SK-N-SH treated with all-trans-retinoic acid at 6 μM for 48 hours (cell line): ENCODE data around the gene ATRNL1.
A peak's percentile ranks its signal among the peaks of the same experiment; 100 is the strongest.

Experiments
- ATAC-seq: fragments of 200-7000 bp; cut with Tn5 transposase; 3 replicates; pipeline ENCODE4 v1.9.1; 2020; ENCODE audit warnings: mild to moderate bottlenecking, moderate library complexity
- ARNTL ChIP-seq: fragments of 450-650 bp; formaldehyde crosslinking; IDR thresholded peaks from 2 replicates; pipeline ENCODE4 v1.5.0; 2020; ENCODE audit warnings: low read depth, mild to moderate bottlenecking, moderate library complexity, borderline replicate concordance
- BACH2 ChIP-seq: fragments of 250-450 bp; sonication (Bioruptor Pico); IDR thresholded peaks from 2 replicates; pipeline ENCODE4 v1.9.0; 2021; ENCODE audit warnings: mild to moderate bottlenecking, borderline replicate concordance
- CREB5 ChIP-seq: fragments of 250-450 bp; sonication (Bioruptor Pico); IDR thresholded peaks from 2 replicates; pipeline ENCODE4 v1.5.1; 2020; ENCODE audit warnings: low read depth, mild to moderate bottlenecking, moderate library complexity
- ESRRG ChIP-seq: fragments of 250-450 bp; sonication (Bioruptor Pico); IDR thresholded peaks from 2 replicates; pipeline ENCODE4 v1.6.1; 2021; ENCODE audit warnings: mild to moderate bottlenecking
- GLIS3 ChIP-seq: fragments of 250-450 bp; sonication (Bioruptor Pico); IDR thresholded peaks from 2 replicates; pipeline ENCODE4 v1.5.0; 2020; ENCODE audit warnings: mild to moderate bottlenecking, moderate library complexity
- OSR1 ChIP-seq: fragments of 250-450 bp; sonication (Bioruptor Pico); IDR thresholded peaks from 2 replicates; pipeline ENCODE4 v1.8.0; 2022; ENCODE audit warnings: moderate library complexity, mild to moderate bottlenecking, inconsistent platforms
- PATZ1 ChIP-seq: fragments of 250-450 bp; sonication (Bioruptor Pico); IDR thresholded peaks from 2 replicates; pipeline ENCODE4 v1.8.0; 2020; ENCODE audit warnings: mild to moderate bottlenecking, moderate library complexity, borderline replicate concordance
- POU6F1 ChIP-seq: fragments of 250-450 bp; sonication (Bioruptor Pico); IDR thresholded peaks from 2 replicates; pipeline ENCODE4 v1.8.0; 2021; ENCODE audit warnings: low read depth, mild to moderate bottlenecking, moderate library complexity, borderline replicate concordance
- PPARA ChIP-seq: fragments of 250-450 bp; sonication (Bioruptor Pico); IDR thresholded peaks from 2 replicates; pipeline ENCODE4 v1.5.0; 2020; ENCODE audit warnings: mild to moderate bottlenecking, borderline replicate concordance
- RARB ChIP-seq: fragments of 250-450 bp; sonication (Bioruptor Pico); IDR thresholded peaks from 2 replicates; pipeline ENCODE4 v1.8.0; 2021; ENCODE audit warnings: mild to moderate bottlenecking, moderate library complexity
- SNAI2 ChIP-seq: fragments of 250-450 bp; sonication (Bioruptor Pico); IDR thresholded peaks from 2 replicates; pipeline ENCODE4 v1.5.0; 2020; ENCODE audit warnings: mild to moderate bottlenecking, moderate library complexity
- TCF4 ChIP-seq: fragments of 250-450 bp; sonication (Bioruptor Pico); IDR thresholded peaks from 2 replicates; pipeline ENCODE4 v1.8.0; 2021; ENCODE audit warnings: mild to moderate bottlenecking, moderate library complexity, borderline replicate concordance
- TOX ChIP-seq: fragments of 250-450 bp; sonication (Bioruptor Pico); IDR thresholded peaks from 2 replicates; pipeline ENCODE4 v1.8.0; 2021; ENCODE audit warnings: mild to moderate bottlenecking, moderate library complexity, borderline replicate concordance
- TSHZ2 ChIP-seq: fragments of 250-450 bp; sonication (Bioruptor Pico); IDR thresholded peaks from 2 replicates; pipeline ENCODE4 v1.5.0; 2020; ENCODE audit warnings: mild to moderate bottlenecking, moderate library complexity
- ZC3H10 ChIP-seq: fragments of 250-450 bp; sonication (Bioruptor Pico); IDR thresholded peaks from 2 replicates; pipeline ENCODE4 v1.5.1; 2021; ENCODE audit warnings: mild to moderate bottlenecking, moderate library complexity
- ZFP3 ChIP-seq: fragments of 250-450 bp; sonication (Bioruptor Pico); IDR thresholded peaks from 2 replicates; pipeline ENCODE4 v1.5.0; 2020; ENCODE audit warnings: mild to moderate bottlenecking, moderate library complexity
- ZFP30 ChIP-seq: fragments of 450-650 bp; formaldehyde crosslinking; IDR thresholded peaks from 2 replicates; pipeline ENCODE4 v1.5.0; 2022; ENCODE audit warnings: mild to moderate bottlenecking, moderate library complexity
- ZNF565 ChIP-seq: fragments of 450-650 bp; formaldehyde crosslinking; conservative IDR thresholded peaks from 2 replicates; pipeline ENCODE4 v1.5.0; 2020; ENCODE audit warnings: low read depth, mild to moderate bottlenecking, moderate library complexity
- ZNF70 ChIP-seq: fragments of 450-650 bp; formaldehyde crosslinking; IDR thresholded peaks from 2 replicates; pipeline ENCODE4 v1.5.0; 2020; ENCODE audit warnings: mild to moderate bottlenecking, moderate library complexity

The ATRNL1 gene

GRCh38 chr10:115628616-115629015, 535.5 kb downstream of the ATRNL1 start:
- ATAC-seq: no peak
- no peak for TF ChIP-seq ESRRG (CRISPR knock-in tag)
- no peak for TF ChIP-seq ZFP3 (CRISPR knock-in tag)
- TF ChIP-seq ZNF70 (CRISPR knock-in tag): no peak

GRCh38 chr10:115638246-115638645, 545.1 kb downstream of the ATRNL1 start:
- no peak for ATAC-seq
- TF ChIP-seq SNAI2 (CRISPR knock-in tag): no peak
- TF ChIP-seq ZC3H10: no peak
- TF ChIP-seq GLIS3: no peak
- TF ChIP-seq CREB5 (CRISPR knock-in tag): no peak
- no peak for TF ChIP-seq POU6F1 (CRISPR knock-in tag)
- no peak for TF ChIP-seq ARNTL (CRISPR knock-in tag)
- no peak for TF ChIP-seq TCF4 (CRISPR knock-in tag)
- TF ChIP-seq ZNF565 (CRISPR knock-in tag): no peak
- TF ChIP-seq PPARA (CRISPR knock-in tag): no peak

- no peak for ATAC-seq
- TF ChIP-seq ZNF565 (CRISPR knock-in tag): no peak
- no peak for TF ChIP-seq PATZ1 (CRISPR knock-in tag)
- peak; percentile 96 for TF ChIP-seq TCF4 (CRISPR knock-in tag)
- TF ChIP-seq TOX (CRISPR knock-in tag): no peak
Measured at GRCh38 chr10:115649217-115649616, 556.1 kb downstream of the ATRNL1 start.

- TF ChIP-seq PPARA (CRISPR knock-in tag) (no peak), ZC3H10 (no peak), POU6F1 (CRISPR knock-in tag) (no peak), TOX (CRISPR knock-in tag) (no peak), GLIS3 (no peak), ZFP30 (no peak), TSHZ2 (CRISPR knock-in tag) (no peak), TCF4 (CRISPR knock-in tag) (no peak), RARB (CRISPR knock-in tag) (no peak), BACH2 (CRISPR knock-in tag) (no peak), CREB5 (CRISPR knock-in tag) (no peak), OSR1 (CRISPR knock-in tag) (no peak), ZFP3 (CRISPR knock-in tag) (no peak), SNAI2 (CRISPR knock-in tag) (no peak)
- ATAC-seq: no peak
Measured at GRCh38 chr10:115653473-115653872, 560.3 kb downstream of the ATRNL1 start.
